Renal pelvis (tissue), 4 donors: ENCODE data around the gene MTOR. TPM values are rescaled to one million over a fixed set of nuclear protein-coding genes. Genes with fewer than 3 reads are reported as not detected.
"Not testable (repeated sequence)": the region's sequence is repeated elsewhere in the genome, so short reads cannot be mapped to it uniquely, and the experiment has no call there.

Experiments
- DNase-seq: peaks from one replicate; pipeline ENCODE4 v3.0.0-alpha.2; 2013
- polyA plus RNA-seq, 3 donors: library from polyadenylated mRNA; unstranded; fragments of 120-200 nt; gene quantifications; one replicate each; pipeline ENCODE4 v1.2.1, GENCODE V29; 2013; ENCODE audit not compliant: insufficient read length in 3 of 3

Gene MTOR
- polyA plus RNA-seq, 3 donors, result 40.8 to 47.4 (median 47.4) TPM

- no peak for DNase-seq
These were observed 77.4 kb downstream of the MTOR start for GRCh38 chr1:11184973-11185372.

- no peak for DNase-seq
These were observed 79.5 kb downstream of the MTOR start for GRCh38 chr1:11182884-11183283.

- DNase-seq, result no peak
These were observed 82.0 kb downstream of the MTOR start for GRCh38 chr1:11180342-11180744.

- DNase-seq, result not testable (repeated sequence)
These were observed 82.6 kb downstream of the MTOR start for GRCh38 chr1:11179749-11180148.

GRCh38 chr1:11179125-11179524, 83.2 kb downstream of the MTOR start:
- no peak for DNase-seq

GRCh38 chr1:11178021-11179015, 84.0 kb downstream of the MTOR start:
- DNase-seq, result no peak

- DNase-seq, result no peak
These were observed 86.2 kb downstream of the MTOR start for GRCh38 chr1:11176081-11176706.

GRCh38 chr1:11175461-11175860, 86.9 kb downstream of the MTOR start:
- no peak for DNase-seq

- DNase-seq, result no peak
These were observed 87.9 kb downstream of the MTOR start for GRCh38 chr1:11174261-11174942.

GRCh38 chr1:11170102-11170501, 92.2 kb downstream of the MTOR start:
- no peak for DNase-seq

GRCh38 chr1:11169202-11169601, 93.1 kb downstream of the MTOR start:
- DNase-seq, result no peak

GRCh38 chr1:11168731-11169130, 93.6 kb downstream of the MTOR start:
- DNase-seq, result no peak

- not testable (repeated sequence) for DNase-seq
These were observed 95.6 kb downstream of the MTOR start for GRCh38 chr1:11166744-11167143.

- DNase-seq, result not testable (repeated sequence)
These were observed 99.6 kb downstream of the MTOR start for GRCh38 chr1:11162752-11163151.

- no peak for DNase-seq
These were observed 103.5 kb downstream of the MTOR start for GRCh38 chr1:11158720-11159321.

GRCh38 chr1:11158291-11158690, 104.1 kb downstream of the MTOR start:
- DNase-seq, result no peak

GRCh38 chr1:11157867-11158266, 104.5 kb downstream of the MTOR start:
- no peak for DNase-seq

GRCh38 chr1:11157394-11157793, 105.0 kb downstream of the MTOR start:
- no peak for DNase-seq

- no peak for DNase-seq
These were observed 105.4 kb downstream of the MTOR start for GRCh38 chr1:11156963-11157362.

GRCh38 chr1:11156441-11156840, 105.9 kb downstream of the MTOR start:
- no peak for DNase-seq

- DNase-seq, result no peak
These were observed 109.2 kb downstream of the MTOR start for GRCh38 chr1:11153184-11153583.

GRCh38 chr1:11152755-11153154, 109.6 kb downstream of the MTOR start:
- DNase-seq, result no peak
